Stimulated activated CD8-positive, alpha-beta memory T cell treated with anti-CD3 and anti-CD28 coated beads, Interleukin-15, amount 100 ng/mL, for 24 hours (primary cell): Measurements from ENCODE around the gene ST3GAL6.

Experiments used
- DNase-seq: peaks from one replicate; pipeline ENCODE4 v3.0.0-alpha.2; 2020; ENCODE audit warnings: low read depth

ST3GAL6 gene

GRCh38 chr3:98740324-98740723 is 22.8 kb upstream of the ST3GAL6 start:
- DNase-seq = no peak

GRCh38 chr3:98741121-98741716 is 21.9 kb upstream of the ST3GAL6 start:
- DNase-seq = no peak

- no peak for DNase-seq
Observed at GRCh38 chr3:98743071-98743470, 20.1 kb upstream of the ST3GAL6 start.

- DNase-seq = no peak
Observed at GRCh38 chr3:98744283-98744682, 18.9 kb upstream of the ST3GAL6 start.

- DNase-seq = no peak
Observed at GRCh38 chr3:98745718-98746117, 17.4 kb upstream of the ST3GAL6 start.

- DNase-seq = no peak
Observed at GRCh38 chr3:98746122-98746521, 17.0 kb upstream of the ST3GAL6 start.

GRCh38 chr3:98746882-98747281 is 16.3 kb upstream of the ST3GAL6 start:
- DNase-seq = no peak

GRCh38 chr3:98750276-98750919 is 12.7 kb upstream of the ST3GAL6 start:
- DNase-seq = no peak

GRCh38 chr3:98754483-98754882 is 8.7 kb upstream of the ST3GAL6 start:
- no peak for DNase-seq

GRCh38 chr3:98755601-98756000 is 7.5 kb upstream of the ST3GAL6 start:
- DNase-seq = no peak

- DNase-seq = no peak
Observed at GRCh38 chr3:98759629-98760028, 3.5 kb upstream of the ST3GAL6 start.

GRCh38 chr3:98761643-98762229 is 1.4 kb upstream of the ST3GAL6 start:
- no peak for DNase-seq

GRCh38 chr3:98763819-98764418 is 779 bp downstream of the ST3GAL6 start:
- DNase-seq = no peak

- no peak for DNase-seq
Observed at GRCh38 chr3:98764472-98764884, 1.3 kb downstream of the ST3GAL6 start.

GRCh38 chr3:98765721-98766120 is 2.6 kb downstream of the ST3GAL6 start:
- DNase-seq = no peak

GRCh38 chr3:98766924-98767323 is 3.8 kb downstream of the ST3GAL6 start:
- DNase-seq = no peak

- no peak for DNase-seq
Observed at GRCh38 chr3:98768961-98769360, 5.8 kb downstream of the ST3GAL6 start.

- DNase-seq = no peak
Observed at GRCh38 chr3:98769448-98769847, 6.3 kb downstream of the ST3GAL6 start.

- DNase-seq = no peak
Observed at GRCh38 chr3:98770261-98771039, 7.3 kb downstream of the ST3GAL6 start.

- no peak for DNase-seq
Observed at GRCh38 chr3:98772022-98772421, 8.9 kb downstream of the ST3GAL6 start.

GRCh38 chr3:98775459-98776139 is 12.5 kb downstream of the ST3GAL6 start:
- DNase-seq = no peak

GRCh38 chr3:98776140-98776493 is 13.0 kb downstream of the ST3GAL6 start:
- no peak for DNase-seq
